HepG2 (cell line): ENCODE data around the gene GSK3B. TPM values are rescaled to one million over a fixed set of nuclear protein-coding genes. Genes with fewer than 3 reads are reported as not detected.

Source experiments
- BRF2 ChIP-seq: sonication (generic); formaldehyde crosslinking; IDR thresholded peaks from 2 replicates; pipeline ENCODE4 v1.8.1; 2022; ENCODE audit warnings: mild to moderate bottlenecking, missing genetic modification reagents
- CC2D1A ChIP-seq: sonication (generic); formaldehyde crosslinking; IDR thresholded peaks from 2 replicates; pipeline ENCODE4 v1.8.1; 2023; ENCODE audit warnings: mild to moderate bottlenecking, missing genetic modification reagents
- CEBPG ChIP-seq: IDR thresholded peaks from 2 replicates; pipeline ENCODE4 v1.6.1; 2016
- E2F2 ChIP-seq: sonication (generic); formaldehyde crosslinking; IDR thresholded peaks from 2 replicates; pipeline ENCODE4 v1.4.0; 2020; ENCODE audit warnings: missing genetic modification reagents, borderline replicate concordance
- ELF1 ChIP-seq: sonication (generic); formaldehyde crosslinking; IDR thresholded peaks from 2 replicates; pipeline ENCODE4 v1.4.0; 2020; ENCODE audit warnings: missing genetic modification reagents
- GTF3A ChIP-seq: sonication (generic); formaldehyde crosslinking; conservative IDR thresholded peaks from 2 replicates; pipeline ENCODE4 v1.4.0; 2020; ENCODE audit warnings: mild to moderate bottlenecking, missing genetic modification reagents
- HMG20A ChIP-seq: IDR thresholded peaks from 2 replicates; pipeline ENCODE4 v1.6.1; 2016; ENCODE audit warnings: borderline replicate concordance
- MAF1 ChIP-seq: sonication (generic); formaldehyde crosslinking; IDR thresholded peaks from 2 replicates; pipeline ENCODE4 v1.5.0; 2020; ENCODE audit warnings: missing genetic modification reagents, borderline replicate concordance
- MEF2D ChIP-seq: sonication (generic); formaldehyde crosslinking; IDR thresholded peaks from 2 replicates; pipeline ENCODE4 v1.5.1; 2020; ENCODE audit warnings: mild to moderate bottlenecking, missing genetic modification reagents
- PAXIP1 ChIP-seq: sonication (generic); formaldehyde crosslinking; conservative IDR thresholded peaks from 2 replicates; pipeline ENCODE4 v1.4.0; 2020; ENCODE audit warnings: mild to moderate bottlenecking, missing genetic modification reagents, moderate library complexity
- PITX1 ChIP-seq: sonication (generic); formaldehyde crosslinking; IDR thresholded peaks from 2 replicates; pipeline ENCODE4 v1.5.1; 2020; ENCODE audit warnings: mild to moderate bottlenecking, missing genetic modification reagents
- RBM22 ChIP-seq: fragments of 200-400 bp; formaldehyde crosslinking; optimal IDR thresholded peaks from 2 replicates; pipeline ENCODE3; 2017; ENCODE audit warnings: mild to moderate bottlenecking, low read length, moderate library complexity
- SP5 ChIP-seq: IDR thresholded peaks from 2 replicates; pipeline ENCODE4 v1.6.1; 2016; ENCODE audit warnings: low read depth, borderline replicate concordance
- SRF ChIP-seq: IDR thresholded peaks from 2 replicates; pipeline ENCODE4 v1.6.1; 2011; ENCODE audit warnings: mild to moderate bottlenecking, low read depth, low read length, moderate library complexity
- SSRP1 ChIP-seq: IDR thresholded peaks from 2 replicates; pipeline ENCODE4 v1.6.1; 2016; ENCODE audit warnings: control low read depth
- ZHX1 ChIP-seq: sonication (generic); formaldehyde crosslinking; IDR thresholded peaks from 2 replicates; pipeline ENCODE4 v1.8.1; 2022; ENCODE audit warnings: low read depth, mild to moderate bottlenecking, missing genetic modification reagents
- ZNF263 ChIP-seq: sonication (generic); formaldehyde crosslinking; IDR thresholded peaks from 2 replicates; pipeline ENCODE4 v1.4.0; 2020; ENCODE audit warnings: missing genetic modification reagents
- ZNF629 ChIP-seq: sonication (generic); formaldehyde crosslinking; conservative IDR thresholded peaks from 2 replicates; pipeline ENCODE4 v1.5.0; 2020; ENCODE audit warnings: missing genetic modification reagents
- ZNF737 ChIP-seq: sonication (generic); formaldehyde crosslinking; IDR thresholded peaks from 2 replicates; pipeline ENCODE4 v1.5.0; 2020; ENCODE audit warnings: missing genetic modification reagents, mild to moderate bottlenecking, borderline replicate concordance
- ZNF784 ChIP-seq: sonication (generic); formaldehyde crosslinking; IDR thresholded peaks from 2 replicates; pipeline ENCODE4 v1.5.1; 2020; ENCODE audit warnings: missing genetic modification reagents, mild to moderate bottlenecking, borderline replicate concordance
- polyA plus RNA-seq, 8 experiments: library from polyadenylated mRNA; depleted of rRNA in 3 of 8; stranded (reverse) in 7 of 8; unstranded in 1 of 8; fragments of >200 nt; fragmentation: Illumina TruSeq in 4 of 8; extraction: Trizol in 4 of 8; gene quantifications; 2 replicates each; pipeline versions ENCODE4 v1.2.1 to v1.2.3, GENCODE V29; 2011 to 2016; ENCODE audit warnings: low read depth in 4 of 8, missing spikeins in 1 of 8, mixed read lengths in 1 of 8; ENCODE audit not compliant: insufficient read depth in 1 of 8
- total RNA-seq, 5 experiments: library from RNA; depleted of rRNA; stranded (reverse); fragments of >200 nt; fragmentation: Illumina TruSeq; extraction: Trizol; gene quantifications; 2 replicates each; pipeline ENCODE4 v1.2.3, GENCODE V29; 2016; ENCODE audit warnings: low read depth in 1 of 5

Gene GSK3B
- total and polyA plus RNA-seq, 2 of the 13 experiments (the other 11 are each of a cell fraction or from before 2014, with no cell fraction given) = 22.3 to 30.1 TPM

GRCh38 chr3:119795849-119796248 lies 298.4 kb downstream of the GSK3B start (continued):
- no peak for TF ChIP-seq GTF3A (CRISPR knock-in tag)
- no peak for TF ChIP-seq CEBPG (CRISPR knock-in tag)
- peak; percentile 50 for TF ChIP-seq HMG20A (CRISPR knock-in tag)
- TF ChIP-seq ZNF737 (CRISPR knock-in tag) = no peak
- peak; percentile 98 for TF ChIP-seq ZNF263 (CRISPR knock-in tag)
- TF ChIP-seq E2F2 = no peak
- TF ChIP-seq MAF1 (CRISPR knock-in tag) = no peak
- TF ChIP-seq PAXIP1 (CRISPR knock-in tag) = peak; percentile 84
- 0 out of 2 replicates have a peak, but pooled peaks have one; percentile 23 for TF ChIP-seq MEF2D (CRISPR knock-in tag)
- no peak for TF ChIP-seq ZNF784 (CRISPR knock-in tag)
- TF ChIP-seq ELF1 = no peak
- TF ChIP-seq ZNF629 (CRISPR knock-in tag) = peak; percentile 28; the same call in 1 of the 2 replicates
- TF ChIP-seq PITX1 (CRISPR knock-in tag) = 0 out of 2 replicates have a peak, but pooled peaks have one; percentile 18
- TF ChIP-seq SSRP1 (CRISPR knock-in tag) = no peak
- TF ChIP-seq RBM22 = peak; percentile 14
- TF ChIP-seq CC2D1A (CRISPR knock-in tag) = no peak
- TF ChIP-seq SP5 (CRISPR knock-in tag) = peak; percentile 51; the same call in 1 of the 2 replicates
- no peak for TF ChIP-seq SRF
- no peak for TF ChIP-seq BRF2
- no peak for TF ChIP-seq ZHX1 (CRISPR knock-in tag)
